PC-3 (cell line): ENCODE data around the gene NTN1.

ENCODE experiments used
- EZH2 ChIP-seq: fragments of 300-600 bp; sonication (generic); IDR thresholded peaks from one replicate; pipeline ENCODE4 v1.6.1; 2017; ENCODE audit warnings: antibody characterized with exemption, mild to moderate bottlenecking, low read length; ENCODE audit not compliant: unreplicated experiment
- TF ChIP-seq, protein P1 (sequence below): fragments of 300-600 bp; sonication (generic); conservative IDR thresholded peaks from 2 replicates; pipeline ENCODE4 v1.5.1; 2017; ENCODE audit warnings: antibody characterized with exemption, low read depth, mild to moderate bottlenecking, low read length

DNA sequence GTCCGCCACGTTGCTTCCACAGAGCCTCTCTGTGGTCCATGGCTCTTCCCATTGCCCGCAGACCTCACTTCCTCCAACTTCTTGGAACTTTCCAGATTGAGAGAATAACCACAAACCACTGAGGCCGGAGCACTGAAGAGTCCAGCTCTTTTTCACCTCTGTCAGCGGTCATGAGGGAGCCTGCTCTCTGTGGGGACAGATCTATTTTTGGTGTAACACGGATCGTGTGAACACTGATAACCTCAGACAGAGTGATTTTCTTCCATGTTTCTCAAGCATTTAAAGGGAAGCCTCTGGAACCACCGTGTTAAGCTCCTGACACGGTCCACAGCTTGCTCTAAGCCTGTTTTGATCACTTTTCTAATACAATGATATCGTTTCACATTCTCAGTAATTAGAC is 49.7 kb downstream of the NTN1 start:
- TF ChIP-seq, protein P1, sequence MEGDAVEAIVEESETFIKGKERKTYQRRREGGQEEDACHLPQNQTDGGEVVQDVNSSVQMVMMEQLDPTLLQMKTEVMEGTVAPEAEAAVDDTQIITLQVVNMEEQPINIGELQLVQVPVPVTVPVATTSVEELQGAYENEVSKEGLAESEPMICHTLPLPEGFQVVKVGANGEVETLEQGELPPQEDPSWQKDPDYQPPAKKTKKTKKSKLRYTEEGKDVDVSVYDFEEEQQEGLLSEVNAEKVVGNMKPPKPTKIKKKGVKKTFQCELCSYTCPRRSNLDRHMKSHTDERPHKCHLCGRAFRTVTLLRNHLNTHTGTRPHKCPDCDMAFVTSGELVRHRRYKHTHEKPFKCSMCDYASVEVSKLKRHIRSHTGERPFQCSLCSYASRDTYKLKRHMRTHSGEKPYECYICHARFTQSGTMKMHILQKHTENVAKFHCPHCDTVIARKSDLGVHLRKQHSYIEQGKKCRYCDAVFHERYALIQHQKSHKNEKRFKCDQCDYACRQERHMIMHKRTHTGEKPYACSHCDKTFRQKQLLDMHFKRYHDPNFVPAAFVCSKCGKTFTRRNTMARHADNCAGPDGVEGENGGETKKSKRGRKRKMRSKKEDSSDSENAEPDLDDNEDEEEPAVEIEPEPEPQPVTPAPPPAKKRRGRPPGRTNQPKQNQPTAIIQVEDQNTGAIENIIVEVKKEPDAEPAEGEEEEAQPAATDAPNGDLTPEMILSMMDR = no peak
- TF ChIP-seq EZH2 = no peak
